GM23338 (cell line): Measurements from ENCODE around the gene PPP2R2D. TPM values are rescaled to one million over a fixed set of nuclear protein-coding genes. Genes with fewer than 3 reads are reported as not detected.

ENCODE experiments used
- ATAC-seq: fragments of 200-7000 bp; cut with Tn5 transposase; 3 replicates; pipeline ENCODE4 v1.9.1; 2020
- DNase-seq: peaks from one replicate; pipeline ENCODE4 v3.0.0-alpha.2; 2015; ENCODE audit warnings: low spot score
- H2AFZ ChIP-seq: fragments of 200-600 bp; sonication (generic); 2 replicates; pipeline ENCODE4 v1.8.0; 2016; ENCODE audit warnings: antibody characterized with exemption, mild to moderate bottlenecking, moderate library complexity
- H3F3A ChIP-seq: fragments of 200-600 bp; sonication (generic); replicated peaks from 2 replicates; pipeline ENCODE4 v1.8.0; 2017; ENCODE audit warnings: antibody characterized with exemption, mixed run types, low read depth
- H3K27ac ChIP-seq: fragments of 200-600 bp; sonication (generic); 2 replicates; pipeline ENCODE4 v1.6.1; 2016; ENCODE audit warnings: low read depth
- H3K27me3 ChIP-seq: fragments of 200-600 bp; sonication (generic); 2 replicates; pipeline ENCODE4 v1.8.0; 2016; ENCODE audit warnings: mild to moderate bottlenecking, mixed run types, moderate library complexity; ENCODE audit not compliant: insufficient read depth
- H3K36me3 ChIP-seq: fragments of 200-600 bp; sonication (generic); 2 replicates; pipeline ENCODE4 v1.8.0; 2016; ENCODE audit warnings: mild to moderate bottlenecking; ENCODE audit not compliant: insufficient read depth
- H3K4me1 ChIP-seq: fragments of 200-600 bp; sonication (generic); 2 replicates; pipeline ENCODE4 v1.8.0; 2016; ENCODE audit warnings: mild to moderate bottlenecking, moderate library complexity; ENCODE audit not compliant: insufficient read depth
- H3K4me2 ChIP-seq: fragments of 200-600 bp; sonication (generic); 2 replicates; pipeline ENCODE4 v1.7.1; 2017; ENCODE audit warnings: mixed run types
- H3K4me3 ChIP-seq: fragments of 200-600 bp; sonication (generic); 2 replicates; pipeline ENCODE4 v1.6.1; 2016; ENCODE audit warnings: mixed run types
- H3K79me2 ChIP-seq: fragments of 200-600 bp; sonication (generic); replicated peaks from 2 replicates; pipeline ENCODE4 v1.8.0; 2017; ENCODE audit warnings: mild to moderate bottlenecking; ENCODE audit not compliant: insufficient read depth
- H3K9me2 ChIP-seq: fragments of 200-600 bp; sonication (generic); 2 replicates; pipeline ENCODE4 v1.8.0; 2017; ENCODE audit not compliant: insufficient read depth
- H4K20me1 ChIP-seq: fragments of 200-600 bp; sonication (generic); replicated peaks from 2 replicates; pipeline ENCODE4 v1.8.0; 2017; ENCODE audit warnings: mild to moderate bottlenecking; ENCODE audit not compliant: insufficient read depth
- H3K27ac Mint-ChIP-seq: 2 replicates; pipeline ENCODE4 v1.8.0; 2020; ENCODE audit warnings: inconsistent platforms, mild to moderate bottlenecking, moderate library complexity, mixed read lengths
- H3K27me3 Mint-ChIP-seq: 3 replicates; pipeline ENCODE4 v1.8.0; 2022; ENCODE audit warnings: low read depth, mild to moderate bottlenecking, moderate library complexity, mixed read lengths, inconsistent platforms; ENCODE audit not compliant: insufficient read depth, poor library complexity
- H3K36me3 Mint-ChIP-seq: 3 replicates; pipeline ENCODE4 v1.8.0; 2021; ENCODE audit warnings: low read depth, mild to moderate bottlenecking, inconsistent platforms, moderate library complexity, mixed read lengths
- H3K4me1 Mint-ChIP-seq: 3 replicates; pipeline ENCODE4 v1.8.0; 2020; ENCODE audit warnings: mild to moderate bottlenecking, inconsistent platforms, mixed read lengths
- H3K4me3 Mint-ChIP-seq: 3 replicates; pipeline ENCODE4 v1.8.0; 2021; ENCODE audit warnings: moderate library complexity, mild to moderate bottlenecking, inconsistent platforms, mixed read lengths
- H3K9me3 Mint-ChIP-seq: 3 replicates; pipeline ENCODE4 v1.8.0; 2020; ENCODE audit warnings: moderate library complexity, mild to moderate bottlenecking, inconsistent platforms, mixed read lengths
- JUNB ChIP-seq: IDR thresholded peaks from one replicate; pipeline ENCODE4 v1.6.1; 2016; ENCODE audit warnings: antibody characterized with exemption; ENCODE audit not compliant: unreplicated experiment
- polyA plus RNA-seq: library from polyadenylated mRNA; unstranded; fragments of >200 nt; fragmentation: Nextera tagmentation; extraction: Ambion mirVana; gene quantifications from 2 replicates; pipeline ENCODE4 v1.2.1, GENCODE V29; 2016
- total RNA-seq: library from RNA; depleted of rRNA; stranded (reverse); fragments of >200 nt; shearing (Covaris generic); gene quantifications from 2 replicates; pipeline ENCODE4 v1.2.3, GENCODE V29; 2014
- TF ChIP-seq, protein P1 (sequence below): IDR thresholded peaks from one replicate; pipeline ENCODE4 v1.6.1; 2018; ENCODE audit warnings: antibody characterized with exemption; ENCODE audit not compliant: unreplicated experiment

The PPP2R2D gene
- total and polyA plus RNA-seq, 2 experiments from 2014 or later, result 28.8 to 33.7 TPM

DNA sequence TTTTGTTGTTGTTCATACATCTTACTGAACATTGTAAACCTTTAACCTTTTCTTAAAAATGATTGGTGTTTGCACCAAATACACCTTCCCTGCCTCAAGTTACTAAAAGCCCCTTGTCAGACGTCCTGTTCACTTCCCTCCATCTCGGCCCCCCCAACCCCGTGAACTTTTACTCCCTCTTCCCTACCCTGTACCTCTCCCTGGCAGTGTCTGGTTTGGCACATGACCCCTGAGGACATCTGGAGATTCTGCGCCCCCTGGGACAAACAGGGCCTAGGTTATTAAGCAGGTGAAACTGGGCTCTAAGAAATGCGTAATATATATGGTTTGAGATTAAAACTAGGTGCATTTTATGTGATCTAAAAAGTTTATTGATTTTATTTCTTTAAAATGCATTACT lies 1.4 kb downstream of the PPP2R2D start:
- no peak for ATAC-seq
- H3K36me3 Mint-ChIP-seq, result peaks cover 9% of the 10 kb centered on the region; the same call in 2 of the 3 replicates
- Histone ChIP-seq H3K4me2 (peak overlapping the region; percentile 98), H3K36me3 (no peaks in the 10 kb centered on the region), H3K79me2 (peaks cover 56% of the 10 kb centered on the region), H3K4me1 (peaks cover 25% of the 10 kb centered on the region), H3K9me2 (no peaks in the 10 kb centered on the region), H2AFZ (no peak overlapping the region), H3K4me3 (peak overlapping the region; percentile 93), H4K20me1 (peaks cover 40% of the 10 kb centered on the region), H3K27me3 (no peaks in the 10 kb centered on the region), H3K27ac (0 out of 2 replicates have a peak overlapping the region, but pooled peaks have one; percentile 76), H3F3A (no peaks in the 10 kb centered on the region)
- no peaks in the 10 kb centered on the region for H3K9me3 Mint-ChIP-seq
- TF ChIP-seq, protein P1, sequence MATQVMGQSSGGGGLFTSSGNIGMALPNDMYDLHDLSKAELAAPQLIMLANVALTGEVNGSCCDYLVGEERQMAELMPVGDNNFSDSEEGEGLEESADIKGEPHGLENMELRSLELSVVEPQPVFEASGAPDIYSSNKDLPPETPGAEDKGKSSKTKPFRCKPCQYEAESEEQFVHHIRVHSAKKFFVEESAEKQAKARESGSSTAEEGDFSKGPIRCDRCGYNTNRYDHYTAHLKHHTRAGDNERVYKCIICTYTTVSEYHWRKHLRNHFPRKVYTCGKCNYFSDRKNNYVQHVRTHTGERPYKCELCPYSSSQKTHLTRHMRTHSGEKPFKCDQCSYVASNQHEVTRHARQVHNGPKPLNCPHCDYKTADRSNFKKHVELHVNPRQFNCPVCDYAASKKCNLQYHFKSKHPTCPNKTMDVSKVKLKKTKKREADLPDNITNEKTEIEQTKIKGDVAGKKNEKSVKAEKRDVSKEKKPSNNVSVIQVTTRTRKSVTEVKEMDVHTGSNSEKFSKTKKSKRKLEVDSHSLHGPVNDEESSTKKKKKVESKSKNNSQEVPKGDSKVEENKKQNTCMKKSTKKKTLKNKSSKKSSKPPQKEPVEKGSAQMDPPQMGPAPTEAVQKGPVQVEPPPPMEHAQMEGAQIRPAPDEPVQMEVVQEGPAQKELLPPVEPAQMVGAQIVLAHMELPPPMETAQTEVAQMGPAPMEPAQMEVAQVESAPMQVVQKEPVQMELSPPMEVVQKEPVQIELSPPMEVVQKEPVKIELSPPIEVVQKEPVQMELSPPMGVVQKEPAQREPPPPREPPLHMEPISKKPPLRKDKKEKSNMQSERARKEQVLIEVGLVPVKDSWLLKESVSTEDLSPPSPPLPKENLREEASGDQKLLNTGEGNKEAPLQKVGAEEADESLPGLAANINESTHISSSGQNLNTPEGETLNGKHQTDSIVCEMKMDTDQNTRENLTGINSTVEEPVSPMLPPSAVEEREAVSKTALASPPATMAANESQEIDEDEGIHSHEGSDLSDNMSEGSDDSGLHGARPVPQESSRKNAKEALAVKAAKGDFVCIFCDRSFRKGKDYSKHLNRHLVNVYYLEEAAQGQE, result no peak
- no peak for DNase-seq
- H3K4me1 Mint-ChIP-seq, result peaks cover 37% of the 10 kb centered on the region
- H3K27ac Mint-ChIP-seq, result no peak overlapping the region; the same call in 1 of the 2 replicates
- peak overlapping the region; percentile 87 for H3K4me3 Mint-ChIP-seq
- peaks cover 5% of the 10 kb centered on the region for H3K27me3 Mint-ChIP-seq

DNA sequence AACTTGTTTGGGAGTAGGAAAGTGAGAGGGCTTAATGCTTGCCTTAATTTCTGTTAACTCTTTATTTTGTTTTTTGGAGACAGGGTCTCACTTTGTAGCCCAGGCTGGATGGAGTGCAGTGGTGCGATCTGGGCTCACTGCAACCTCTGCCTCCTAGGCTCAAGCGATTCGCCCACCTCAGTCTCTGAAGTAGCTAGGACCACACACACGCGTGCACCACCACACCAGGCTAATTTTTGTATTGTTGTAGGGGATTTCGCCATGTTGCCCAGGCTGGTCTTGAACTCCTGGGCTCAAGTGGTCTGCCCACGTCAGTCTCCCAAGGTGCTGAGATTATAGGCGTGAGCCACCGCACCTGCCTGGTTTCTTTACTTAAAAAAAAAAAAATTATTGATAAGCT lies 1.9 kb downstream of the PPP2R2D start:
- Histone ChIP-seq H3K79me2 (peaks cover 60% of the 10 kb centered on the region), H3K4me1 (peaks cover 25% of the 10 kb centered on the region), H3K27ac (no peak overlapping the region), H3K36me3 (no peaks in the 10 kb centered on the region; the same call in 1 of the 2 replicates), H2AFZ (no peak overlapping the region), H3K27me3 (no peaks in the 10 kb centered on the region), H3K4me2 (peak overlapping the region; percentile 98), H4K20me1 (peaks cover 42% of the 10 kb centered on the region), H3K9me2 (no peaks in the 10 kb centered on the region), H3K4me3 (peak overlapping the region; percentile 93), H3F3A (no peaks in the 10 kb centered on the region)
- DNase-seq (no peak), ATAC-seq (no peak)
- H3K4me1 Mint-ChIP-seq, result peaks cover 35% of the 10 kb centered on the region
- peaks cover 5% of the 10 kb centered on the region for H3K27me3 Mint-ChIP-seq
- no peak overlapping the region for H3K27ac Mint-ChIP-seq
- no peak for TF ChIP-seq JUNB
- TF ChIP-seq, protein P1, result no peak
- H3K36me3 Mint-ChIP-seq, result peaks cover 11% of the 10 kb centered on the region; the same call in 2 of the 3 replicates
- no peaks in the 10 kb centered on the region for H3K9me3 Mint-ChIP-seq
- peak overlapping the region; percentile 87 for H3K4me3 Mint-ChIP-seq
